Measurements from ENCODE around the gene CCDC61. TPM values are rescaled to one million over a fixed set of nuclear protein-coding genes. Genes with fewer than 3 reads are reported as not detected.

Gene CCDC61
- total and polyA plus RNA-seq, 7 donors, result 2.9 to 6.2 (median 5.3) TPM

DNA sequence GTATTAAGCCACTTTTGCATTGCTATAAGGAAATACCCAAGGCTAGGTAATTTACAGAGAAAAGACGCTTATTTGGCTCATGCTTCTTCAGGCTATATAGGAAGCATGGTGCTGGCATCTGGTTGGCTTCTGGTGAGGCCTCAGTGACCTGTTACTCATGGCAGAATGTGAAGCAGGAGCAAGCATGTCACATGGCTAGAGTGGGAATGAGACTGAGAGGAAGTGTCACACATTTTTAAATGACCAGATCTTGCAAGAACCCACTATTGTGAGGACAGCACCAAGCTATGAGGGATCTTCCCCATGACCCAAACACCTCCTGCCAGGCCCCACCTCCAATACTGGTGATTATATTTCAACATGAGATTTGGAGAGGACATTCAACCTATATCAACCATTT is 71.2 kb downstream of the CCDC61 start:
- Histone ChIP-seq H3K27me3 (ENCODE audit: insufficient read depth in 3 of 3, low read length in 2 of 3) (peaks cover 0 to 47% (median 4%) of the 10 kb centered on the region in 3 donors), H3K4me1 (no peaks in the 10 kb centered on the region), H3K27ac (no peak overlapping the region), H3K36me3 (ENCODE audit: insufficient read depth in 1 of 2, low read depth in 1 of 2) (no peaks in the 10 kb centered on the region), H3K4me3 (no peak overlapping the region), H3K9me3 (no peaks in the 10 kb centered on the region)
- 67 to 94% (median 74%) methylated on average over 1 of the region's 1 CpG for WGBS, 3 donors
- DNase-seq, result no peak
- no peak for TF ChIP-seq CTCF (IDR thresholded peaks at IDR 0.05)
- no peak for ATAC-seq
- intact Hi-C loops (cut with DNase I), result loop anchor here in 1 of 2 donors (10.0 kb wide), 1 partner anchor 188 kb away; no protein-coding TSS in a partner anchor

- Histone ChIP-seq H3K4me3 (no peak overlapping the region), H3K27ac (no peak overlapping the region), H3K4me1 (no peaks in the 10 kb centered on the region), H3K9me3 (no peaks in the 10 kb centered on the region), H3K36me3 (ENCODE audit: insufficient read depth in 1 of 2, low read depth in 1 of 2) (no peaks in the 10 kb centered on the region), H3K27me3 (ENCODE audit: insufficient read depth in 3 of 3, low read length in 2 of 3) (peaks cover 2 to 56% (median 4%) of the 10 kb centered on the region in 3 donors)
- intact Hi-C loops (cut with DNase I), result loop anchor here in 1 of 2 donors (10.0 kb wide), 1 partner anchor 187 kb away; no protein-coding TSS in a partner anchor
- 73 to 100% (median 87%) methylated on average over 1 of the region's 1 CpG for WGBS, 3 donors
- no peak for DNase-seq
- ATAC-seq, result no peak
- no peak for TF ChIP-seq CTCF (IDR thresholded peaks at IDR 0.05)
Observed at GRCh38 chr19:46067691-46068090, 72.4 kb downstream of the CCDC61 start.

Other genes starting within 250 kb of the CCDC61 start
- gene SIX5, start 226.2 kb upstream of the CCDC61 start, total RNA-seq, result 10 to 100 TPM in 1 of 4 donors, 1 to 10 TPM in 3; 9.2 to 14.5 (median 9.4) TPM
- gene SIX5, start 226.2 kb upstream of the CCDC61 start, polyA plus RNA-seq, result 1 to 10 TPM; 7.0 to 9.1 (median 8.7) TPM
- 100 to 1,000 TPM; 132 to 617 (median 337) TPM for gene DMPK, start 213.0 kb upstream of the CCDC61 start, total RNA-seq
- 10 to 100 TPM; 53.0 to 77.7 (median 77.0) TPM for gene DMPK, start 213.0 kb upstream of the CCDC61 start, polyA plus RNA-seq
- gene DMWD, start 202.6 kb upstream of the CCDC61 start, total RNA-seq, result 100 to 1,000 TPM in 1 of 4 donors, 10 to 100 TPM in 3; 50.8 to 104 (median 66.9) TPM
- gene DMWD, start 202.6 kb upstream of the CCDC61 start, polyA plus RNA-seq, result 10 to 100 TPM; 38.4 to 61.8 (median 48.2) TPM
- under 1 TPM in 2 of 4 donors, not detected in 2; 0.12 to 0.15 TPM for gene RSPH6A, start 180.2 kb upstream of the CCDC61 start, total RNA-seq
- under 1 TPM in 2 of 3 donors, not detected in 1; 0.03 to 0.05 TPM for gene RSPH6A, start 180.2 kb upstream of the CCDC61 start, polyA plus RNA-seq
- gene SYMPK, start 132.3 kb upstream of the CCDC61 start, total RNA-seq, result 10 to 100 TPM; 47.6 to 80.3 (median 56.8) TPM
- gene SYMPK, start 132.3 kb upstream of the CCDC61 start, polyA plus RNA-seq, result 10 to 100 TPM; 27.6 to 37.3 (median 36.6) TPM
- not detected for gene FOXA3, start 131.1 kb upstream of the CCDC61 start, total RNA-seq
- under 1 TPM; 0.05 to 0.35 (median 0.23) TPM for gene FOXA3, start 131.1 kb upstream of the CCDC61 start, polyA plus RNA-seq
- 10 to 100 TPM; 16.2 to 25.4 (median 21.1) TPM for gene IRF2BP1, start 109.3 kb upstream of the CCDC61 start, total RNA-seq
- gene IRF2BP1, start 109.3 kb upstream of the CCDC61 start, polyA plus RNA-seq, result 10 to 100 TPM; 12.6 to 17.6 (median 14.2) TPM
- gene MYPOP, start 92.9 kb upstream of the CCDC61 start, total RNA-seq, result 10 to 100 TPM; 11.3 to 14.8 (median 13.1) TPM
- 10 to 100 TPM; 10.6 to 20.7 (median 11.0) TPM for gene MYPOP, start 92.9 kb upstream of the CCDC61 start, polyA plus RNA-seq
- gene NANOS2, start 80.7 kb upstream of the CCDC61 start, total RNA-seq, result not detected
- not detected for gene NANOS2, start 80.7 kb upstream of the CCDC61 start, polyA plus RNA-seq
- 1 to 10 TPM; 1.6 to 4.3 (median 2.7) TPM for gene NOVA2, start 21.6 kb upstream of the CCDC61 start, total RNA-seq
- gene NOVA2, start 21.6 kb upstream of the CCDC61 start, polyA plus RNA-seq, result under 1 TPM; 0.27 to 0.98 (median 0.60) TPM
- under 1 TPM in 1 of 4 donors, not detected in 3; 0.76 TPM for gene PGLYRP1, start 27.6 kb downstream of the CCDC61 start, total RNA-seq
- gene PGLYRP1, start 27.6 kb downstream of the CCDC61 start, polyA plus RNA-seq, result under 1 TPM in 1 of 3 donors, not detected in 2; 0.08 TPM
- gene IGFL4, start 45.5 kb downstream of the CCDC61 start, total RNA-seq, result not detected
- gene IGFL4, start 45.5 kb downstream of the CCDC61 start, polyA plus RNA-seq, result not detected
- not detected for gene IGFL3, start 129.2 kb downstream of the CCDC61 start, total RNA-seq
- not detected for gene IGFL3, start 129.2 kb downstream of the CCDC61 start, polyA plus RNA-seq
- gene IGFL2, start 152.8 kb downstream of the CCDC61 start, total RNA-seq, result not detected
- not detected for gene IGFL2, start 152.8 kb downstream of the CCDC61 start, polyA plus RNA-seq
- not detected for gene IGFL1, start 234.3 kb downstream of the CCDC61 start, total RNA-seq
- gene IGFL1, start 234.3 kb downstream of the CCDC61 start, polyA plus RNA-seq, result not detected